ENCODE data around the gene LRTM2.

Gene LRTM2

DNA sequence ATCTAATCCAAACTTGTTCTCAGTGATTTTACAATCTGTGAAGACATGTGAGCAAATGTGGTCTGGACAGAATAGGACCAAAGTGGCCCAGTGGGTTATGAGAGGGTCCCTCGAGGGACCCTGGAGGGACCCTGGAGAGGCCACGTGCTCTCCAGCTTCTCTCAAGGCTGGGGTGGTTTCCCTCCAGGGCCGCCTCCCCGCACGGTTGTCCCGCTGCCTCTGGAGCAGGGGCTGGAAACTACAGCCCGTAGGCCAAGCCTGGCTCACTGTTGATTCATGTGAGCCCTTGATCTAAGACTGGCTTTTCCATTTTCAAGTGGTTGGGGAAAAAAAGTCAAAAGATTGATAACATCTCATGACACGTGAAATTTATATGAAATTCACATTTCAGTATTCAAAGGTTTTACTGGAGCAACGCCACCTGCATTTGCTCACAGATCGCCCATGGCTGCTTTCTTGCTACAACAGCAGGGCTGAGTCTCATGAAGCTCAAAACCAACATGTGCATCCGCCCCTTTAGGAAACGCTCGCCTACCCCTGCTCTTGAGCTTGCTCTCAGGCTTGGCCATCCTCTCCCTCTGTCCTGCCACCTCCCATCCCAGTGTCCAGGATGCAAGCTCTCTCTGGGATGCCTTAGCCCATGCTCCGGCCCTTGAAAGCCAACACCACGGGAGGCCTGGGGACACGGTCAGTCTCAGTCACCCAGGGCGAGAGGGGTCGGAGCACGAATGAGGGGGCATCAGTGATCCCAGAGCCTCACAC, 12.1 kb upstream of the LRTM2 start:
- ChIA-PET CTCF (interaction anchor here (1.7 kb wide), 1 partner anchor 10 kb away, joined by 8 read pairs; no protein-coding TSS in a partner anchor), POLR2A (no interaction called here)
- Histone ChIP-seq H3K4me3 (ENCODE audit: control insufficient read depth in 1 of 7, extremely low read depth in 1 of 7, insufficient read depth in 4 of 7, low read depth in 2 of 7, low read length in 6 of 7) (no peak overlapping the region), H3K27me3 (replicated peaks in 2 of 5; ENCODE audit: control insufficient read depth in 4 of 5, insufficient read depth in 5 of 5, low read length in 4 of 5) (no peaks in the 10 kb centered on the region), H3K9me3 (ENCODE audit: control extremely low read depth in 1 of 5, control insufficient read depth in 4 of 5, insufficient read depth in 2 of 5, low read depth in 1 of 5, low read length in 4 of 5) (no peaks in the 10 kb centered on the region), H3K36me3 (ENCODE audit: control insufficient read depth in 4 of 4, insufficient read depth in 4 of 4, low read length in 3 of 4) (no peaks in the 10 kb centered on the region), H3K4me1 (ENCODE audit: control extremely low read depth in 1 of 4, control insufficient read depth in 4 of 4, insufficient read depth in 4 of 4, low read length in 3 of 4) (peaks cover 0 to 33% (median 9%) of the 10 kb centered on the region in 4 experiments), H3K27ac (ENCODE audit: insufficient read depth in 1 of 2, low read depth in 1 of 2, low read length in 2 of 2, poor library complexity in 1 of 2, severe bottlenecking in 2 of 2) (no peak overlapping the region)
- no peak for DNase-seq
- WGBS (ENCODE audit: insufficient coverage): 97% methylated on average over 15 of the region's 19 CpGs

- ChIA-PET POLR2A (no interaction called here), CTCF (interaction anchor here (1.7 kb wide), 1 partner anchor 10 kb away, joined by 8 read pairs; no protein-coding TSS in a partner anchor)
- Histone ChIP-seq H3K9me3 (ENCODE audit: control extremely low read depth in 1 of 5, control insufficient read depth in 4 of 5, insufficient read depth in 2 of 5, low read depth in 1 of 5, low read length in 4 of 5) (no peaks in the 10 kb centered on the region), H3K36me3 (ENCODE audit: control insufficient read depth in 4 of 4, insufficient read depth in 4 of 4, low read length in 3 of 4) (no peaks in the 10 kb centered on the region), H3K27ac (ENCODE audit: insufficient read depth in 1 of 2, low read depth in 1 of 2, low read length in 2 of 2, poor library complexity in 1 of 2, severe bottlenecking in 2 of 2) (no peak overlapping the region), H3K4me3 (ENCODE audit: control insufficient read depth in 1 of 7, extremely low read depth in 1 of 7, insufficient read depth in 4 of 7, low read depth in 2 of 7, low read length in 6 of 7) (no peak overlapping the region), H3K27me3 (replicated peaks in 2 of 5; ENCODE audit: control insufficient read depth in 4 of 5, insufficient read depth in 5 of 5, low read length in 4 of 5) (no peaks in the 10 kb centered on the region), H3K4me1 (ENCODE audit: control extremely low read depth in 1 of 4, control insufficient read depth in 4 of 4, insufficient read depth in 4 of 4, low read length in 3 of 4) (peaks cover 0 to 39% (median 9%) of the 10 kb centered on the region in 4 experiments)
- DNase-seq: no peak
- WGBS (ENCODE audit: insufficient coverage): 96% methylated on average over 13 of the region's 22 CpGs
Measured at GRCh38 chr12:1808798-1809480, 11.4 kb upstream of the LRTM2 start.

DNA sequence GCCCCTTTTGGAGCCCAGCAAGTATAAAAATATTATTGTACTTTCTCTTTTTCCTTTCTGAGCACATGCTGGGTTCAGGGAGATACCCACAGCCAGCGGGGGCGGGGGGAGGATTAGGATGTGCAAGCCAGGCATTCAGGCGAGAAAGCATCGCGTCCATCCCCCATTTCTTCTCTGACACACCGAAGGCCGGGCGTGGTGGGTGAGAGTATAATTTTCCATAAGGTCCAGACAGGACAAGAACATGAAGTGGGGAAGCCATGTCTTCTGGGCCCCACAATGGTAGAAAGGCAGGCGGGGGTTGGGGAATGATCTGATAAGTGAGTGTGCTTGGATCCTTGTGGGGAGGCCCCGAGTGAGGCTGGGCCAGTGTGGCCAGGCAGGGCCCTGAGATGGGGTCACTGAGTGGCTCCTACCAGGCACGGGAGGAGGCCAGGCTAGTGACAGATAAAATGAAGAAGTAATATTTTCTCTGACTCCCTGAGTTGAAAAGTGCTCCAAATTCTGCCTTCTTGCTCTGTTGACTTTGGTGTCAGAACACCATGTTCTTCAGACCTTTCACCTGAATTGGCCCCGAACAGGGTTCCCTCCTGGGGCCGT, 10.7 kb upstream of the LRTM2 start:
- Histone ChIP-seq H3K4me3 (ENCODE audit: control insufficient read depth in 1 of 7, extremely low read depth in 1 of 7, insufficient read depth in 4 of 7, low read depth in 2 of 7, low read length in 6 of 7) (no peak overlapping the region), H3K27me3 (replicated peaks in 2 of 5; ENCODE audit: control insufficient read depth in 4 of 5, insufficient read depth in 5 of 5, low read length in 4 of 5) (peaks cover 0 to 3% (median 0%) of the 10 kb centered on the region in 5 experiments), H3K36me3 (ENCODE audit: control insufficient read depth in 4 of 4, insufficient read depth in 4 of 4, low read length in 3 of 4) (no peaks in the 10 kb centered on the region), H3K4me1 (ENCODE audit: control extremely low read depth in 1 of 4, control insufficient read depth in 4 of 4, insufficient read depth in 4 of 4, low read length in 3 of 4) (peaks cover 0 to 45% (median 9%) of the 10 kb centered on the region in 4 experiments), H3K9me3 (ENCODE audit: control extremely low read depth in 1 of 5, control insufficient read depth in 4 of 5, insufficient read depth in 2 of 5, low read depth in 1 of 5, low read length in 4 of 5) (no peaks in the 10 kb centered on the region), H3K27ac (ENCODE audit: insufficient read depth in 1 of 2, low read depth in 1 of 2, low read length in 2 of 2, poor library complexity in 1 of 2, severe bottlenecking in 2 of 2) (no peak overlapping the region)
- DNase-seq: no peak
- 97% methylated on average over 10 of the region's 13 CpGs for WGBS (ENCODE audit: insufficient coverage)
- ChIA-PET POLR2A (no interaction called here), CTCF (no interaction called here)

DNA sequence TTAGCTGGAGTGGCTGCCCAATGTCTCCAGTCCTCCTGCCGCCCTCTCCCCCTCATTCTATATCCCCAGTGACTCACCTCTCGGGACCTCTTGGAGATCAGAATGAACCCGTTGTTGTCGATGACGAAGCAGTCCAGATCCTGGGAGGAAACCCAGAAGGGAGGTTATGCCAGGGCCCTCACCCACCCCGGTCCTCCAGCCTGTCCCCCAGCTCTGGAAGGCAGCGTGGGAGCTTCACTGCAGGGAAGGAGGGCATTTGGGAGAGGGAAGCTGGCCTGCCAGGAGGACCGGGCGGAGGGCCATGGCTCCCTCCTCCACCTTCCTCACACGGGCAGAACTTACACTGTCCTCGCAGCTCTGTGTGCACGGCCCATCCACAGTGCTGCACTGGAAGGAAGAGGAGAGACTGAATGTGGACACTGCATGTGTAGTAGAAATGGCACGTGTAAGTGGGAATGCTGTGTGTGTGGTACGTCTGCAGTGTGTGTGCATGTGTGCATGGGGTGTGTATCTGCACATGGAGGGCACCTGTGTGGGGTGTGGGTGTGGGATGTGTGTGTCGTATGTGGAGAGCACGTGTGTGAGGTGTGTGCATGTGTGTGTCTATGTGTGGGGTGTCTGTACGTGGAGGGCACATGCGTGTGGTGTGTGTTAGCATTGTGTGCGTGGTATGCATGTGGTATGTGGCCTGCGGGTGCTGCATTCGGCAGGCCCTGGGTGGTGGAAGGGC, 10.0 kb upstream of the LRTM2 start:
- no peaks in the 10 kb centered on the region for H3K36me3 ChIP-seq (ENCODE audit: control insufficient read depth in 4 of 4, insufficient read depth in 4 of 4, low read length in 3 of 4)
- no peak for DNase-seq
- no peak overlapping the region for H3K4me3 ChIP-seq (ENCODE audit: control insufficient read depth in 1 of 7, extremely low read depth in 1 of 7, insufficient read depth in 4 of 7, low read depth in 2 of 7, low read length in 6 of 7)
- H3K27me3 ChIP-seq (replicated peaks in 2 of 5; ENCODE audit: control insufficient read depth in 4 of 5, insufficient read depth in 5 of 5, low read length in 4 of 5): peaks cover 0 to 3% (median 0%) of the 10 kb centered on the region in 5 experiments
- ChIA-PET CTCF (no interaction called here), POLR2A (no interaction called here)
- H3K27ac ChIP-seq (ENCODE audit: insufficient read depth in 1 of 2, low read depth in 1 of 2, low read length in 2 of 2, poor library complexity in 1 of 2, severe bottlenecking in 2 of 2): no peak overlapping the region
- H3K4me1 ChIP-seq (ENCODE audit: control extremely low read depth in 1 of 4, control insufficient read depth in 4 of 4, insufficient read depth in 4 of 4, low read length in 3 of 4): peaks cover 0 to 43% (median 9%) of the 10 kb centered on the region in 4 experiments
- WGBS (ENCODE audit: insufficient coverage): 91% methylated on average over 13 of the region's 21 CpGs
- H3K9me3 ChIP-seq (ENCODE audit: control extremely low read depth in 1 of 5, control insufficient read depth in 4 of 5, insufficient read depth in 2 of 5, low read depth in 1 of 5, low read length in 4 of 5): no peaks in the 10 kb centered on the region

DNA sequence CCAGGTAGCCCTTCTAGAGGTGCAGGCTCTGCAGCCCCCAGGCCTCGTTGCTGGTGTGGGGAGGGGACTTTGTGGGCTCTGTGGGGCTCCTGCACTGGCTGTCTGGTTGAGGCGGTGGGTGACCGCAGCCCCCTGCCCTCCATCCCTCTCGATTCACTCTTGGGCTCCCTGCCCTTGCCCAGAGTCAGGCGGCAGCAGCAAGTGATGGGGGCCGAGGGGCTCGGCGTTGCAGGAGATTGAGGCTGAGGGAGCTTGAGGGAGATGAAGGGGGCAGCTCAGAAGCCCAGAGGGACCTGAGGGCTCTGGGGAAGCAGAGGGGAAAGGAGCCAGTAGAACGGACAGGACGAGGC, 9.5 kb upstream of the LRTM2 start:
- CTCF ChIA-PET: no interaction called here
- DNase-seq: no peak
- no peaks in the 10 kb centered on the region for H3K36me3 ChIP-seq (ENCODE audit: control insufficient read depth in 4 of 4, insufficient read depth in 4 of 4, low read length in 3 of 4)
- POLR2A ChIA-PET: no interaction called here
- peaks cover 0 to 43% (median 9%) of the 10 kb centered on the region in 4 experiments for H3K4me1 ChIP-seq (ENCODE audit: control extremely low read depth in 1 of 4, control insufficient read depth in 4 of 4, insufficient read depth in 4 of 4, low read length in 3 of 4)
- WGBS (ENCODE audit: insufficient coverage): 100% methylated on average over 6 of the region's 10 CpGs
- no peak overlapping the region for H3K27ac ChIP-seq (ENCODE audit: insufficient read depth in 1 of 2, low read depth in 1 of 2, low read length in 2 of 2, poor library complexity in 1 of 2, severe bottlenecking in 2 of 2)
- H3K4me3 ChIP-seq (ENCODE audit: control insufficient read depth in 1 of 7, extremely low read depth in 1 of 7, insufficient read depth in 4 of 7, low read depth in 2 of 7, low read length in 6 of 7): no peak overlapping the region
- H3K9me3 ChIP-seq (ENCODE audit: control extremely low read depth in 1 of 5, control insufficient read depth in 4 of 5, insufficient read depth in 2 of 5, low read depth in 1 of 5, low read length in 4 of 5): no peaks in the 10 kb centered on the region
- H3K27me3 ChIP-seq (replicated peaks in 2 of 5; ENCODE audit: control insufficient read depth in 4 of 5, insufficient read depth in 5 of 5, low read length in 4 of 5): peaks cover 0 to 3% (median 0%) of the 10 kb centered on the region in 5 experiments

- POLR2A ChIA-PET: no interaction called here
- no peaks in the 10 kb centered on the region for H3K9me3 ChIP-seq (ENCODE audit: control extremely low read depth in 1 of 5, control insufficient read depth in 4 of 5, insufficient read depth in 2 of 5, low read depth in 1 of 5, low read length in 4 of 5)
- H3K4me3 ChIP-seq (ENCODE audit: control insufficient read depth in 1 of 7, extremely low read depth in 1 of 7, insufficient read depth in 4 of 7, low read depth in 2 of 7, low read length in 6 of 7): no peak overlapping the region
- WGBS (ENCODE audit: insufficient coverage): 90% methylated on average over 26 of the region's 27 CpGs
- H3K4me1 ChIP-seq (ENCODE audit: control extremely low read depth in 1 of 4, control insufficient read depth in 4 of 4, insufficient read depth in 4 of 4, low read length in 3 of 4): peaks cover 0 to 39% (median 8%) of the 10 kb centered on the region in 4 experiments
- peaks cover 0 to 3% (median 0%) of the 10 kb centered on the region in 5 experiments for H3K27me3 ChIP-seq (replicated peaks in 2 of 5; ENCODE audit: control insufficient read depth in 4 of 5, insufficient read depth in 5 of 5, low read length in 4 of 5)
- no peaks in the 10 kb centered on the region for H3K36me3 ChIP-seq (ENCODE audit: control insufficient read depth in 4 of 4, insufficient read depth in 4 of 4, low read length in 3 of 4)
- peak in 2 of 3 donors; percentile 24 to 31 for DNase-seq
- CTCF ChIA-PET: interaction anchor here (1.4 kb wide), 1 partner anchor 110 kb away, joined by 3 read pairs; no protein-coding TSS in a partner anchor
- H3K27ac ChIP-seq (ENCODE audit: insufficient read depth in 1 of 2, low read depth in 1 of 2, low read length in 2 of 2, poor library complexity in 1 of 2, severe bottlenecking in 2 of 2): no peak overlapping the region
Measured at GRCh38 chr12:1811281-1811947, 9.0 kb upstream of the LRTM2 start.
